ENCODE results near the gene HERC5.

- TF ChIP-seq CTCF (IDR thresholded peaks at IDR 0.05 in 4 of 5, conservative IDR thresholded peaks at IDR 0.05 in 1 of 5) = no peak
- no peak for TF ChIP-seq POLR2A (IDR thresholded peaks at IDR 0.05)
These were observed 34.5 kb upstream of the HERC5 start for GRCh38 chr4:88422403-88422802.

All from gastrocnemius medialis (tissue), 4 donors.